Activated B cell treated with CpG ODN at 0.5 μM for 24 hours (primary cell): ENCODE data around the gene KCTD16. TPM values are rescaled to one million over a fixed set of nuclear protein-coding genes. Genes with fewer than 3 reads are reported as not detected.

Source experiments
- ATAC-seq: fragments of 200-7000 bp; cut with Tn5 transposase; one replicate; pipeline ENCODE4 v1.10.0; 2021; ENCODE audit warnings: low read depth, mild to moderate bottlenecking, moderate library complexity
- CTCF ChIA-PET: fragments of 350-600 bp; sonication (Branson Sonifier 250); formaldehyde crosslinking; loops from one replicate; lab custom pipeline; 2021; ENCODE audit warnings: antibody characterized with exemption; lab: Charles Lee
- POLR2A ChIA-PET: fragments of 350-600 bp; sonication (Branson Sonifier 250); formaldehyde crosslinking; loops from one replicate; lab custom pipeline; 2021; ENCODE audit warnings: antibody characterized with exemption; lab: Charles Lee
- DNase-seq: peaks from one replicate; pipeline ENCODE4 v3.0.0; 2022
- H3K27ac Mint-ChIP-seq: one replicate; pipeline ENCODE4 v1.8.0; 2020; ENCODE audit warnings: mixed read lengths
- H3K27me3 Mint-ChIP-seq: one replicate; pipeline ENCODE4 v1.8.0; 2021; ENCODE audit warnings: mixed read lengths
- H3K36me3 Mint-ChIP-seq: one replicate; pipeline ENCODE4 v1.8.0; 2021; ENCODE audit warnings: low read depth, mixed read lengths
- H3K4me1 Mint-ChIP-seq: one replicate; pipeline ENCODE4 v1.8.0; 2021; ENCODE audit warnings: mixed read lengths
- H3K4me3 Mint-ChIP-seq: one replicate; pipeline ENCODE4 v1.8.0; 2020; ENCODE audit warnings: mild to moderate bottlenecking, mixed read lengths
- H3K9me3 Mint-ChIP-seq: one replicate; pipeline ENCODE4 v1.8.0; 2020; ENCODE audit warnings: mixed read lengths
- intact Hi-C: fragments of 100-400 bp; cut with micrococcal nuclease; formaldehyde crosslinking; loops from one replicate; pipeline ENCODE4 v1.15.1; 2024
- total RNA-seq: library from RNA; stranded (reverse); gene quantifications from 2 replicates; pipeline ENCODE4 v1.2.3, GENCODE V29; 2022
- TF ChIP-seq, protein P1 (sequence below): fragments of 200-600 bp; IDR thresholded peaks from one replicate; pipeline ENCODE4 v1.8.0; 2022; ENCODE audit warnings: antibody characterized with exemption, mild to moderate bottlenecking

The KCTD16 gene
- total RNA-seq, 1 donor from 2014 or later, result not detected

DNA sequence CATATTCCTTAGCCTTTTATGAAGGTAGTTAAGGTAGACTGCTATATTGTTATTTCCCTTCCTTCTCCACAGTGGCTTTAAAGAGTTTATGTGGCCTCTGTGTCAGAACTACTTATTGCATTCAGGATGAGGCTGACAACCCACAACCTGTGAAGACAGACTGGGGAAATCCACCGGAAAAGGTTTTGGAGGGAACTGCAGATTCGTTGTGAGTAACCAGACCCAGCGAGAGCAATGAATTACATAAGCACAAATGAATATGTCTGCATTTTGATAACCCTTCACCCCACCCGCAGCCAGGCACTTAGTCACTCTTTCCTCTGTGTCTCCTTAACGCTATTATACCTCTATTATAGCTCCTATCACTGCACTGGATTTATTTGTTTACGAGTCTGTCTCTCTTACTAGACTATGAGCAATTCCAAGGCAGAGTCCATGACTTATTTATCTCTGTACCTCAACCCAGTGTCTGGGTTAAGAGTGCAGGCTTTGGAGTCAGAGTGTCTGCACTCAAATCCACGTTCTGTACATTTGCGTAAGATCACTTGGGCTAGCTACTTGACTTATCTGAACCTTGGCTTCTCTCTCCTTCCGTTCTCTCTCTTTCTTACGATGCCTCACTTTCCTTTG lies 19.2 kb downstream of the KCTD16 start:
- TF ChIP-seq, protein P1, sequence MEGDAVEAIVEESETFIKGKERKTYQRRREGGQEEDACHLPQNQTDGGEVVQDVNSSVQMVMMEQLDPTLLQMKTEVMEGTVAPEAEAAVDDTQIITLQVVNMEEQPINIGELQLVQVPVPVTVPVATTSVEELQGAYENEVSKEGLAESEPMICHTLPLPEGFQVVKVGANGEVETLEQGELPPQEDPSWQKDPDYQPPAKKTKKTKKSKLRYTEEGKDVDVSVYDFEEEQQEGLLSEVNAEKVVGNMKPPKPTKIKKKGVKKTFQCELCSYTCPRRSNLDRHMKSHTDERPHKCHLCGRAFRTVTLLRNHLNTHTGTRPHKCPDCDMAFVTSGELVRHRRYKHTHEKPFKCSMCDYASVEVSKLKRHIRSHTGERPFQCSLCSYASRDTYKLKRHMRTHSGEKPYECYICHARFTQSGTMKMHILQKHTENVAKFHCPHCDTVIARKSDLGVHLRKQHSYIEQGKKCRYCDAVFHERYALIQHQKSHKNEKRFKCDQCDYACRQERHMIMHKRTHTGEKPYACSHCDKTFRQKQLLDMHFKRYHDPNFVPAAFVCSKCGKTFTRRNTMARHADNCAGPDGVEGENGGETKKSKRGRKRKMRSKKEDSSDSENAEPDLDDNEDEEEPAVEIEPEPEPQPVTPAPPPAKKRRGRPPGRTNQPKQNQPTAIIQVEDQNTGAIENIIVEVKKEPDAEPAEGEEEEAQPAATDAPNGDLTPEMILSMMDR, result no peak
- Mint-ChIP-seq H3K27ac (peak overlapping the region; percentile 74), H3K36me3 (no peaks in the 10 kb centered on the region), H3K4me1 (peaks cover 42% of the 10 kb centered on the region), H3K9me3 (no peaks in the 10 kb centered on the region), H3K4me3 (peak overlapping the region; percentile 60), H3K27me3 (no peaks in the 10 kb centered on the region)
- intact Hi-C loops, result loop anchor here (1.0 to 5.0 kb wide), 2 partner anchors 787 to 1992 kb away; partner anchors contain the start of genes LARS1 and NR3C1
- ATAC-seq, result peak; percentile 69
- POLR2A ChIA-PET, result interaction anchor here (1.1 to 2.9 kb wide), 2 partner anchors 19 to 785 kb away, joined by 8 to 18 read pairs; partner anchors contain the start of genes KCTD16 and YIPF5
- no peak for DNase-seq
- CTCF ChIA-PET, result interaction anchor here (1.2 to 4.5 kb wide), 4 partner anchors 14 to 1187 kb away, joined by 3 to 32 read pairs (median 18); partner anchors contain the start of genes KCTD16 and YIPF5

DNA sequence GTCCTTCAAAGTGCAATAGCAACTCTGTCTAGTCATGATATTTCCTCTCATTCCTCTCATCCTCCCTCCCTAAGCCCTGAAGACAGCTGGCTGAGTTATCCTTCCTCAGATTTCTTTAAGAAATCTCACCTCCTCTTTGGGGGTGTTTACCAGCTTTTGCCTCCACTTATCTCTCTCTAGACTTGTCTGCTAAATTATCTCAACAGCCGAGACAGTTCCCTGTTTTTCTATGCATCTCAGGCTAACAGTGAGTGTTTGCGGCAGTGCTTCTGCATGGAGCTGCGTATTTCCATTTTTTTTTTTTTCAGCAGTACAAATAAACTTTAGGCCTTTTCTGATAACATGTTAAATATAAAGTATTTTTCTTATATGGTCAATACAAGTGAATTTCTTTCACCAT lies 20.9 kb downstream of the KCTD16 start:
- Mint-ChIP-seq H3K4me1 (peaks cover 41% of the 10 kb centered on the region), H3K27ac (no peak overlapping the region), H3K4me3 (no peak overlapping the region), H3K9me3 (no peaks in the 10 kb centered on the region), H3K27me3 (no peaks in the 10 kb centered on the region), H3K36me3 (no peaks in the 10 kb centered on the region)
- ATAC-seq (no peak), DNase-seq (no peak)
- TF ChIP-seq, protein P1, result no peak
- ChIA-PET CTCF (interaction anchor here (0.7 to 4.5 kb wide), 7 partner anchors 12 to 1257 kb away, joined by 3 to 32 read pairs (median 6); partner anchors contain the start of genes KCTD16 and YIPF5), POLR2A (interaction anchor here (0.7 to 2.9 kb wide), 3 partner anchors 19 to 788 kb away, joined by 3 to 18 read pairs (median 3); partner anchors contain the start of genes KCTD16, NR3C1 and YIPF5)
- intact Hi-C loops, result no loop called here

DNA sequence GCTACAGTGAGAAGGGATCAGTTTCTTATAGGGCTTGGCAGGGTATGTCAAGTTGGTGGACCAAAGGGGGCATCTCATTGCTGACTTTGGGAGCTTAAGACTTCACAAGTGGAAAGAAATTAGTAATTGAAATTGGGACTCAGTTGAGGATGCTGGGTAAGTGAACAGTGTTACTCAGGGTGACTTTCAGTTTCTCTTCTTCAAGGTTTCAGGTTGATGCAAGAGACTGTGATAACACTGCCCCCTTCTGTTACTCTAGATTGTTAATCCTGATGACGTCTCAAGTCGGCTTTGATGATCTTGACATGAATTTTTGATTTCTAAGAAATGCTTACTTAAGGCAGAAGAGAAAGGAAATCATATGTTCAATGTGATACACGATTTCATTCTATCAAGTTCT lies 21.3 kb downstream of the KCTD16 start:
- Mint-ChIP-seq H3K4me3 (no peak overlapping the region), H3K4me1 (peaks cover 36% of the 10 kb centered on the region), H3K27me3 (no peaks in the 10 kb centered on the region), H3K27ac (no peak overlapping the region), H3K36me3 (no peaks in the 10 kb centered on the region), H3K9me3 (no peaks in the 10 kb centered on the region)
- intact Hi-C loops, result loop anchor here (1.0 to 2.0 kb wide), 7 partner anchors 9 to 1479 kb away; partner anchors contain the start of genes ARHGAP26, KCTD16 and YIPF5
- DNase-seq, result no peak
- TF ChIP-seq, protein P1, result no peak
- ChIA-PET POLR2A (interaction anchor here (0.7 to 2.9 kb wide), 3 partner anchors 19 to 789 kb away, joined by 3 to 18 read pairs (median 3); partner anchors contain the start of genes KCTD16, NR3C1 and YIPF5), CTCF (interaction anchor here (0.7 to 4.5 kb wide), 8 partner anchors 12 to 1270 kb away, joined by 3 to 32 read pairs (median 6); partner anchors contain the start of genes KCTD16 and YIPF5)
- peak; percentile 75 for ATAC-seq

DNA sequence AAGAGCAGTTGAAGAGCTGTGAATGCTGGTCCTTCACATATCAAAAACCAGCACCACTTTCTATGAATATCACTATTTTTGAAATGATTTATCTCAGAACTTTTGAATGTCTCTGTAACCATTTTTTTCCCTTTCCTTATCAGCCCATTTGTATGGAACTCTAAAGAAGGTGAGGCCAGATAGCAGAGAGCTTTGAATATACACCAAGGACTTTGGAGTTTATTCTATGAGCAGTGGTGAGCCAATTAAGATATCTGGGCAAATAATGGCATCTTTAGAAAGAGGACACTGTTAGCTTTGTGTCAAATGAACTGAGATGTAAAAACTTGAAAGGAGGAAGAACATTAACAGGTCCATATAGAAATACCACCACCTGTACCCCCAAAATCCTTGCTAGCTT lies 22.0 kb downstream of the KCTD16 start:
- POLR2A ChIA-PET, result no interaction called here
- DNase-seq (no peak), ATAC-seq (no peak)
- H3K27me3 Mint-ChIP-seq, result no peaks in the 10 kb centered on the region
- no peaks in the 10 kb centered on the region for H3K9me3 Mint-ChIP-seq
- peaks cover 29% of the 10 kb centered on the region for H3K4me1 Mint-ChIP-seq
- CTCF ChIA-PET, result interaction anchor here (0.8 to 4.5 kb wide), 8 partner anchors 11 to 1271 kb away, joined by 3 to 32 read pairs (median 5); partner anchors contain the start of genes KCTD16 and YIPF5
- H3K4me3 Mint-ChIP-seq, result no peak overlapping the region
- TF ChIP-seq, protein P1, result no peak
- H3K36me3 Mint-ChIP-seq, result no peaks in the 10 kb centered on the region
- intact Hi-C loops, result loop anchor here (1.0 to 2.0 kb wide), 7 partner anchors 9 to 1480 kb away; partner anchors contain the start of genes ARHGAP26, KCTD16 and YIPF5
- H3K27ac Mint-ChIP-seq, result no peak overlapping the region

DNA sequence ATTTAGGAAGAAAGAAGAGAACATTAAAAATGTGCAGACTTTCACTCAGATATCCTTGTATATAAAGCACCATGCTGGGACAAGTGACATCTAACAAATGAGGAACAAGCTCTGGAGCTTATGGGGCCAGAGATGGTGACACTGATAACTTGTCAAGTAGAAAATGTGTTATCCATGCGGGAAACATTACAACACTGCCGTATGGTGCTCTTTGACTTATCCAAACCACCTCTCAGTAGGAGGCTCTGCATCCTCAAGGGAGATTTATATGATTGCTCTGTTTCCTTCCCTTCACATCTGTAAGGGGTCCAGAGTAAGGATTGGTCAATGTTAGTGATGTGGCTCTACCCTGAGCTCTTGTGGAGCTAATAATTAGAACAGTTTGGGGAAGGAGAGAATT lies 23.5 kb downstream of the KCTD16 start:
- H3K4me3 Mint-ChIP-seq, result no peak overlapping the region
- no peak overlapping the region for H3K27ac Mint-ChIP-seq
- TF ChIP-seq, protein P1, result no peak
- intact Hi-C loops, result no loop called here
- peaks cover 1% of the 10 kb centered on the region for H3K27me3 Mint-ChIP-seq
- no peaks in the 10 kb centered on the region for H3K9me3 Mint-ChIP-seq
- no peak for DNase-seq
- no peaks in the 10 kb centered on the region for H3K36me3 Mint-ChIP-seq
- ChIA-PET CTCF (interaction anchor here (0.9 to 4.5 kb wide), 5 partner anchors 10 to 1313 kb away, joined by 3 to 32 read pairs (median 7); partner anchors contain the start of genes KCTD16 and YIPF5), POLR2A (interaction anchor here (0.9 kb wide), 1 partner anchor 24 kb away, joined by 3 read pairs; the partner anchor contains the start of genes KCTD16 and YIPF5)
- no peak for ATAC-seq
- H3K4me1 Mint-ChIP-seq, result peaks cover 14% of the 10 kb centered on the region
